Karpas-422 (cell line): Measurements from ENCODE around the gene CORO2B. TPM values are rescaled to one million over a fixed set of nuclear protein-coding genes. Genes with fewer than 3 reads are reported as not detected.

Source experiments
- DNase-seq: peaks from one replicate; pipeline ENCODE4 v3.0.0-alpha.2; 2015
- H2AFZ ChIP-seq: fragments of 200-600 bp; sonication (generic); 2 replicates; pipeline ENCODE4 v1.6.1; 2014; ENCODE audit warnings: antibody characterized with exemption, low read length, mixed read lengths
- H3K27ac ChIP-seq: fragments of 200-600 bp; sonication (generic); 2 replicates; pipeline ENCODE4 v1.5.1; 2014; ENCODE audit warnings: mild to moderate bottlenecking, low read length, moderate library complexity
- H3K27me3 ChIP-seq: fragments of 200-600 bp; sonication (generic); 2 replicates; pipeline ENCODE4 v1.6.1; 2014; ENCODE audit warnings: low read length, mixed read lengths
- H3K36me3 ChIP-seq: fragments of 200-600 bp; sonication (generic); 2 replicates; pipeline ENCODE4 v1.6.1; 2014; ENCODE audit warnings: low read length, mixed read lengths; ENCODE audit not compliant: insufficient read depth
- H3K4me1 ChIP-seq: fragments of 200-600 bp; sonication (generic); 2 replicates; pipeline ENCODE4 v1.6.1; 2014; ENCODE audit warnings: mild to moderate bottlenecking, low read length, mixed read lengths
- H3K4me2 ChIP-seq: fragments of 200-600 bp; sonication (generic); 2 replicates; pipeline ENCODE4 v1.6.1; 2014; ENCODE audit warnings: low read length, low read depth, mild to moderate bottlenecking; ENCODE audit not compliant: poor library complexity, severe bottlenecking
- H3K4me3 ChIP-seq: fragments of 200-600 bp; sonication (generic); 2 replicates; pipeline ENCODE4 v1.5.1; 2014; ENCODE audit warnings: mild to moderate bottlenecking, antibody characterized with exemption, low read length, mixed read lengths
- H3K79me2 ChIP-seq: fragments of 200-600 bp; sonication (generic); 2 replicates; pipeline ENCODE4 v1.6.1; 2014; ENCODE audit warnings: mild to moderate bottlenecking, low read length, mixed read lengths
- H3K9ac ChIP-seq: fragments of 200-600 bp; sonication (generic); 2 replicates; pipeline ENCODE4 v1.6.0; 2014; ENCODE audit warnings: low read length
- H3K9me2 ChIP-seq: fragments of 200-600 bp; sonication (generic), shearing (Covaris generic); replicated peaks from 2 replicates; pipeline ENCODE4 v1.6.0; 2014; ENCODE audit warnings: mild to moderate bottlenecking, low read length, moderate library complexity; ENCODE audit not compliant: insufficient read depth
- H3K9me3 ChIP-seq: fragments of 300-700, 200-600 bp; sonication (generic); 2 replicates; pipeline ENCODE4 v1.6.1; 2014; ENCODE audit warnings: low read length, mixed read lengths
- H4K20me1 ChIP-seq: fragments of 200-600 bp; sonication (generic); 2 replicates; pipeline ENCODE4 v1.6.1; 2014; ENCODE audit warnings: mild to moderate bottlenecking, antibody characterized with exemption, low read length, low read depth; ENCODE audit not compliant: insufficient read depth
- total RNA-seq: library from RNA; depleted of rRNA; stranded (reverse); fragments of >200 nt; shearing (Covaris generic); gene quantifications from 2 replicates; pipeline ENCODE4 v1.2.3, GENCODE V29; 2014; ENCODE audit warnings: low replicate concordance

Gene CORO2B
- total RNA-seq, 1 experiment from 2014 or later = 0.26 TPM

DNA sequence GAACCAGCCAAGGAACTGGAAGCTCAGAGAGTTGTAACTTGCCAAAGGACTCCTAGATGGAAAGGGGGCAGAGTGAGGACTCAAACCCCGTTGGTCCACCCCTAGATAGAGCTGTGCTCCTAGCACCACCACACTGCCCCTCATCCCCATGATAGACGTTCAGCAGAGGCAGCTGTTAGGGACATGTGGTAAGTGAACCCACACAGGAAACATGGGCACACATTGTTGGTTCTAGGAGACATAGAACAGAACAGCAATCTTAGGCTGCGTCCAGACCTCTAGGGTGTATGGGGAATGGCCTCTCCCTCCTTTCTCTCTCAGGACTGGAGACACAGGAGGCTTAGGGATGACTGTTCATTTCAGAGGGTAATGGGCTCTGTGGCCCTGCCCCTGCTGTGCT, 139.2 kb downstream of the CORO2B start:
- no peaks in the 10 kb centered on the region for H3K36me3 ChIP-seq
- no peak overlapping the region for H3K4me3 ChIP-seq
- no peak overlapping the region for H2AFZ ChIP-seq
- no peak overlapping the region for H3K9ac ChIP-seq
- no peak overlapping the region for H3K27ac ChIP-seq
- no peaks in the 10 kb centered on the region for H3K9me2 ChIP-seq
- H3K9me3 ChIP-seq = no peaks in the 10 kb centered on the region
- no peaks in the 10 kb centered on the region for H3K27me3 ChIP-seq
- no peaks in the 10 kb centered on the region for H3K79me2 ChIP-seq
- H3K4me1 ChIP-seq = no peaks in the 10 kb centered on the region
- H3K4me2 ChIP-seq = no peak overlapping the region
- no peak for DNase-seq
- H4K20me1 ChIP-seq = no peaks in the 10 kb centered on the region

DNA sequence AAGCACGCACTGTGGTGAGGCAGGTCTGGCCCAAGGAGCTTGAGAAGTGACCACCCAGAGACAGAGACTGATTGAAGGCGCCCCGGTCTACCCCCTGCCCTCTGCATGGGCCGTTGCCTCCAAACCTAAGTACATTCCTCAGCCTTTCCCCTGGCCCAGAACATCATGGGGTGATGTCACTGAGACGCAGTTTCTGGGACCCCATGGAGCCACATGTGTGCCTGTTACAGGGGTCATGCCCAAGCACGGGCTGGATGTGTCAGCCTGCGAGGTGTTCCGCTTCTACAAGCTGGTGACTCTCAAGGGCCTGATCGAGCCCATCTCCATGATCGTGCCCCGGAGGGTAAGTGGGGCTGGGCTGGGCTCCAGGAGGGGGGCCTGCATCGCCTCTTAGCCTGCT, 139.7 kb downstream of the CORO2B start:
- Histone ChIP-seq H3K79me2 (no peaks in the 10 kb centered on the region), H3K4me1 (no peaks in the 10 kb centered on the region), H3K4me2 (no peak overlapping the region), H3K9ac (no peak overlapping the region), H3K36me3 (no peaks in the 10 kb centered on the region), H3K9me2 (no peaks in the 10 kb centered on the region), H3K4me3 (no peak overlapping the region), H3K27ac (no peak overlapping the region), H2AFZ (no peak overlapping the region), H3K9me3 (no peaks in the 10 kb centered on the region), H4K20me1 (no peaks in the 10 kb centered on the region), H3K27me3 (no peaks in the 10 kb centered on the region)
- no peak for DNase-seq

DNA sequence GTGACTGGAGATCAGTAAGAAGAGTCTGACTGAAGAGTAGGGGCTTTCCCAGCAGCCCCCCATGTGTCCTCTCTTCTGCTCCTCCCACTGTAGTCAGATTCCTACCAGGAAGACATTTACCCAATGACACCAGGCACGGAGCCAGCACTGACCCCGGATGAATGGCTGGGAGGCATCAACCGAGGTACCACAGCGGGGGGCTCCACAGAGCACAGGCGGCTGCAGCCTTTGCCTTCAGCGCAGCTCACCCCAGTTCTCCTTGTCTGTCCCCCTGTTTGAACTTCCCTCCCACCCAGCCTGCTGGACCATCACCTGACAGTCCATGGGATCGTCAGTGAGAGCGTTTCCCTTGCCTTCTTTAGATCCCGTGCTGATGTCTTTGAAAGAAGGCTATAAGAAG, 140.3 kb downstream of the CORO2B start:
- DNase-seq = no peak
- Histone ChIP-seq H4K20me1 (no peaks in the 10 kb centered on the region), H3K9me2 (no peaks in the 10 kb centered on the region), H2AFZ (no peak overlapping the region), H3K9ac (no peak overlapping the region), H3K4me3 (no peak overlapping the region), H3K36me3 (no peaks in the 10 kb centered on the region), H3K4me2 (no peak overlapping the region), H3K79me2 (no peaks in the 10 kb centered on the region), H3K27ac (no peak overlapping the region), H3K4me1 (no peaks in the 10 kb centered on the region), H3K9me3 (no peaks in the 10 kb centered on the region), H3K27me3 (no peaks in the 10 kb centered on the region)

DNA sequence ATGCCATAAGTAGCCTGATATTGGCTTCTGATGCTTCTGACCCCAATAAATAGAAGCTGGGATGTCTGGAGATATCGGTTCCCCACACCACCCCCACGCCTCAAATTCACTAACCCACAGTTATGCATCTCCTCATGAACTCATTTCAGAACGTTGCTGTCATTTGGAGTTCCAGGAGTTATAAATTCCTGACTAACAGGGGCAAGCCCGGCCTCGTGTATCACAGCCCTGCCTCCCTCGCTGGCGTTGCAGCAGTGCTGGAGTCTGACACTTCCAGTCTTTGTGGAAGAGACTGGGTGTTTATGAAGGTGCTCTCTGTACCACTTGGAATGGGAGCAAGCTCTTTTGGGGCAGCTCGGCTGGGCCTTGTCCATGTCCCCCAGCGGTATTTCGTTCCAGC, 140.9 kb downstream of the CORO2B start:
- no peaks in the 10 kb centered on the region for H4K20me1 ChIP-seq
- DNase-seq = no peak
- no peaks in the 10 kb centered on the region for H3K27me3 ChIP-seq
- H3K27ac ChIP-seq = no peak overlapping the region
- no peaks in the 10 kb centered on the region for H3K9me2 ChIP-seq
- no peaks in the 10 kb centered on the region for H3K9me3 ChIP-seq
- H2AFZ ChIP-seq = no peak overlapping the region
- H3K4me1 ChIP-seq = no peaks in the 10 kb centered on the region
- no peaks in the 10 kb centered on the region for H3K36me3 ChIP-seq
- H3K4me3 ChIP-seq = no peak overlapping the region
- no peaks in the 10 kb centered on the region for H3K79me2 ChIP-seq
- H3K9ac ChIP-seq = no peak overlapping the region
- H3K4me2 ChIP-seq = no peak overlapping the region

DNA sequence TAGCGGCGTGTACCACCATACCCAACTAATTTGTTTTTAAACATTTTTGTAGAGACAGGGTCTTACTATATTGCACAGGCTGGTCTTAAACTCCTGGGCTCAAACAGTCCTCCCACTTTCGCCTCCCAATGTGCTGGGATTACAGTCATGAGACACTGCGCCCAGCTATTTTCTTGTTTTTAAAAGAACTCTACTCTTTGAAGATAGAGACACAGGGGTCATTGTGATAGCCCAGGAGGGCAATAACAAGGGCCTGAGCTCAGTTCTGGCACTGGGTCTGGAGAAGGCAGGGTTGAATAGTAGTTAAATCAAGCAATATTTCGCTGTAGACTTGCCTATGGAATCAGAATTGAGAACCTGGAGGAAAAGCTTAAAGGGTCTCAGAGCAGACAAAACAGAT, 143.1 kb downstream of the CORO2B start:
- Histone ChIP-seq H3K79me2 (no peaks in the 10 kb centered on the region), H3K27ac (no peak overlapping the region), H3K27me3 (no peaks in the 10 kb centered on the region), H3K4me3 (no peak overlapping the region), H3K9ac (no peak overlapping the region), H3K36me3 (no peaks in the 10 kb centered on the region), H3K4me1 (no peaks in the 10 kb centered on the region), H4K20me1 (no peaks in the 10 kb centered on the region), H2AFZ (no peak overlapping the region), H3K4me2 (no peak overlapping the region), H3K9me2 (no peaks in the 10 kb centered on the region), H3K9me3 (no peaks in the 10 kb centered on the region)
- no peak for DNase-seq

DNA sequence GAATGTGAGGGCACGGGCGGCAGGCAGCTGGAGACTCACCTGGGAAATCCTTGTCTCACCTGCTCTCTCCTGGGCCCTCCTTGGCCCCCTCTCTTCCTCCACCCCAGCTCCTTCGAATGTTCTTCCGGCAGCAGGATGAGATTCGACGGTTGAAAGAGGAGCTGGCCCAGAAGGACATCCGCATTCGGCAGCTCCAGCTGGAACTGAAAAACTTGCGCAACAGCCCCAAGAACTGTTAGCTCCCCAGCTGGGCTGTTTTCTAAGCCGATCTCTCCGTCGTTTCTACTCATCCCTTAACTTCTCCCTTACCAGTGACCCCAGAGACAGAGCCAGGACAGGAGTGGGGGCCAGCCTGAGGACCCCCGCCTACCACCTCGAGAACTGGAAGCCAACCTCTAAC, 146.9 kb downstream of the CORO2B start:
- no peaks in the 10 kb centered on the region for H3K9me3 ChIP-seq
- no peak overlapping the region for H3K4me2 ChIP-seq
- no peaks in the 10 kb centered on the region for H3K27me3 ChIP-seq
- H3K79me2 ChIP-seq = no peaks in the 10 kb centered on the region
- H3K4me3 ChIP-seq = no peak overlapping the region
- no peaks in the 10 kb centered on the region for H3K36me3 ChIP-seq
- H4K20me1 ChIP-seq = no peaks in the 10 kb centered on the region; the same call in 1 of the 2 replicates
- no peaks in the 10 kb centered on the region for H3K4me1 ChIP-seq
- no peak overlapping the region for H2AFZ ChIP-seq
- no peaks in the 10 kb centered on the region for H3K9me2 ChIP-seq
- DNase-seq = no peak
- H3K27ac ChIP-seq = no peak overlapping the region
- no peak overlapping the region for H3K9ac ChIP-seq

DNA sequence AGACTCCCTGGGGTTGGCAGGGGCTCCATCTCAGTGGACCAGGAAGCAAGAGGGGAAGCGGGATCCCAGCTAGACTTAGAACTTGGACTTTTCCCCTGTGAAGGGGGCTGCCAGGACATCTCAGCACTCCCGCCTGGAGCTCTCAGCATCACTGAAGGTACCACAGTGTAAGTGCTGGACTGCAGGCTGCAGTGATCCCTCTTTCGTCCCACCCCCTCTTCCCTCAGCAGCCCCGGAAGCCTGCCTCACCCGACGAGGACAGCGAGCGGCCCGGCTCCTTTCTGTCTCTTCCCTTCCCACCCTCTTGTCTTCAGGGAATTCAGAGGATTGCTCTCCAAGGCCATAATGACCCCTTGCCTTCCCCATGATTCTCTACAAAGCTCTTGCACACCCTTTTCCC, 147.5 kb downstream of the CORO2B start:
- H3K9ac ChIP-seq = no peak overlapping the region
- H3K4me1 ChIP-seq = no peaks in the 10 kb centered on the region
- H3K27me3 ChIP-seq = no peaks in the 10 kb centered on the region
- no peak overlapping the region for H2AFZ ChIP-seq
- H3K36me3 ChIP-seq = no peaks in the 10 kb centered on the region
- no peaks in the 10 kb centered on the region for H3K9me3 ChIP-seq
- H3K4me2 ChIP-seq = no peak overlapping the region
- H3K79me2 ChIP-seq = no peaks in the 10 kb centered on the region
- DNase-seq = no peak
- H3K4me3 ChIP-seq = no peak overlapping the region
- H3K9me2 ChIP-seq = no peaks in the 10 kb centered on the region
- H4K20me1 ChIP-seq = no peaks in the 10 kb centered on the region; the same call in 1 of the 2 replicates
- no peak overlapping the region for H3K27ac ChIP-seq

DNA sequence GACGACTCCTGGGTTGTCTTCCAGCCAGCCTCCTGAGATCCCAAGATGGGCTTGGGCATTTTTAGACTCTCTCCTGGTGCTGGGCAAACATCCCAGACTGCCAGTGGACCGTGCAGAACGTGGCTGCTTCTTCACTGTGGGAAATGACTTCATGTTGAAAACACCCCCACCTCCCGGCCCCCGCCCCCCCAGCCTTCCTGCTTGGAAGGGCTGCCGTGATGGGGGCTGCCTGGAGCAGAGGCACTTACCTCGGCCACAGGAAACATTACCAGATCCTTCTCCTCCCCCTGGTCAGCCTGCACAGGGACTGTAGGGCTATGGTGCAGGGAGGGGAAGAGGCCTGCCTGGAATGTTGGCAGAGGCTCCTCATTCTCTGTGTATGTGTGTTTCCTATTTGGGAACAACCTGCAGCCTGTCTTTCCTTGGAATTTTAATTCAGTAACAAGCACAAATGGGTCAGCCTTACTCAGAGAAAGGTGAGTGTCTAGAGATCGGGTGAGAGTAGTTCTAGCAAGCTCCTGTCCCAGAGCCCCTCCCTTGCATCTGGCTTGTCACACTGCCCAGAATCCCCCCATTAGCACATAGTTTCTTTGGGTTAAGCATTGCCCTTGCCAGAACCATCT, 151.1 kb downstream of the CORO2B start:
- Histone ChIP-seq H2AFZ (no peak overlapping the region), H3K4me2 (no peak overlapping the region)

More for the DNA sequence above, 151.1 kb downstream of the CORO2B start:
- H3K79me2 ChIP-seq = no peaks in the 10 kb centered on the region
- H3K9me3 ChIP-seq = no peaks in the 10 kb centered on the region
- H3K9ac ChIP-seq = no peak overlapping the region
- H4K20me1 ChIP-seq = no peaks in the 10 kb centered on the region; the same call in 1 of the 2 replicates
- H3K4me1 ChIP-seq = peaks cover 5% of the 10 kb centered on the region
- no peaks in the 10 kb centered on the region for H3K9me2 ChIP-seq
- H3K36me3 ChIP-seq = no peaks in the 10 kb centered on the region
- no peak overlapping the region for H3K27ac ChIP-seq
- DNase-seq = no peak
- no peak overlapping the region for H3K4me3 ChIP-seq
- H3K27me3 ChIP-seq = no peaks in the 10 kb centered on the region
